Fibroblast of pulmonary artery (primary cell): ENCODE data around the gene ZFP36L2.

Source experiments
- DNase-seq: peaks from one replicate; pipeline ENCODE4 v3.0.0-alpha.2; 2010; ENCODE audit warnings: low read depth
- H3K4me3 ChIP-seq: replicated peaks from 2 replicates; pipeline ENCODE4 v1.5.1; 2011; ENCODE audit warnings: low read depth, mild to moderate bottlenecking, control low read depth, low read length, moderate library complexity
- CTCF ChIP-seq: IDR thresholded peaks from 2 replicates; pipeline ENCODE4 v1.5.1; 2011; ENCODE audit warnings: mild to moderate bottlenecking, control low read depth, low read length, inconsistent platforms; ENCODE audit errors: missing control alignments

The ZFP36L2 gene

GRCh38 chr2:43262951-43263350 is 36.5 kb upstream of the ZFP36L2 start:
- no peak for TF ChIP-seq CTCF
- DNase-seq: no peak
- no peak overlapping the region for H3K4me3 ChIP-seq

- no peak for TF ChIP-seq CTCF
- H3K4me3 ChIP-seq: no peak overlapping the region
- DNase-seq: no peak
These were observed 35.8 kb upstream of the ZFP36L2 start for GRCh38 chr2:43262239-43262638.

GRCh38 chr2:43259512-43259911 is 33.1 kb upstream of the ZFP36L2 start:
- no peak for TF ChIP-seq CTCF
- DNase-seq: no peak
- no peak overlapping the region for H3K4me3 ChIP-seq

GRCh38 chr2:43258547-43259156 is 32.2 kb upstream of the ZFP36L2 start:
- TF ChIP-seq CTCF: no peak
- no peak for DNase-seq
- H3K4me3 ChIP-seq: no peak overlapping the region

- DNase-seq: no peak
- no peak for TF ChIP-seq CTCF
- no peak overlapping the region for H3K4me3 ChIP-seq
These were observed 29.0 kb upstream of the ZFP36L2 start for GRCh38 chr2:43255296-43255910.

- DNase-seq: no peak
- H3K4me3 ChIP-seq: no peak overlapping the region
- TF ChIP-seq CTCF: no peak
These were observed 27.9 kb upstream of the ZFP36L2 start for GRCh38 chr2:43254331-43254730.
